Endothelial cell of umbilical vein (primary cell): ENCODE data around the gene C16orf95. TPM values are rescaled to one million over a fixed set of nuclear protein-coding genes. Genes with fewer than 3 reads are reported as not detected.

Experiments
- BruUV-seq: library from RNA; stranded (reverse); fragments of 400-500 nt; replicated peaks from 2 replicates; lab custom pipeline; 2021; lab: Mats Ljungman, UMichigan
- CTCF ChIA-PET: fragments of 300-600, 350-600 bp; sonication (Branson Sonifier 250); formaldehyde crosslinking; loops from one replicate; lab custom pipeline; 2021; ENCODE audit warnings: antibody characterized with exemption, inconsistent platforms; lab: Charles Lee
- POLR2A ChIA-PET: fragments of 300-600, 350-600 bp; sonication (Branson Sonifier 250); formaldehyde crosslinking; loops from one replicate; lab custom pipeline; 2021; ENCODE audit warnings: antibody characterized with exemption, inconsistent platforms; lab: Charles Lee
- DNase-seq: peaks from one replicate; pipeline ENCODE4 v3.0.0-alpha.2; 2011; ENCODE audit warnings: low read depth, low spot score
- FAIRE-seq: peaks from 2 replicates; lab custom pipeline; 2011; peaks lifted over from hg19 to GRCh38; lab: Jason Lieb, UNC
- H2AFZ ChIP-seq: 2 replicates; pipeline ENCODE4 v1.6.0; 2012; ENCODE audit warnings: low read depth, low read length, control low read depth, inconsistent platforms
- H3K27ac ChIP-seq: 2 replicates; pipeline ENCODE4 v1.5.1; 2011; ENCODE audit warnings: low read depth, mild to moderate bottlenecking, control low read depth, low read length, moderate library complexity; ENCODE audit not compliant: insufficient read depth
- H3K27me3 ChIP-seq, 2 experiments: 2 replicates each; pipeline versions ENCODE4 v1.6.0 to v1.6.1; 2011; ENCODE audit warnings: low read length in 2 of 2, mixed read lengths in 1 of 2; ENCODE audit not compliant: control insufficient read depth in 2 of 2, insufficient read depth in 2 of 2
- H3K36me3 ChIP-seq, 2 experiments: 2 replicates in 1 of 2; 3 replicates in 1 of 2; pipeline ENCODE4 v1.5.1; 2011; ENCODE audit warnings: low read length in 2 of 2, mild to moderate bottlenecking in 1 of 2, moderate library complexity in 1 of 2; ENCODE audit not compliant: control insufficient read depth in 2 of 2, insufficient read depth in 2 of 2; ENCODE audit errors: extremely low read depth in 1 of 2
- H3K4me1 ChIP-seq: 3 replicates; pipeline ENCODE4 v1.5.1; 2011; ENCODE audit warnings: mild to moderate bottlenecking, low read length; ENCODE audit not compliant: control insufficient read depth, insufficient read depth; ENCODE audit errors: extremely low read depth
- H3K4me2 ChIP-seq: 2 replicates; pipeline ENCODE4 v1.6.1; 2011; ENCODE audit warnings: low read length, control low read depth, mixed read lengths; ENCODE audit not compliant: insufficient read depth
- H3K4me3 ChIP-seq, 3 experiments: fragments of 200-600 bp in 1 of 3; sonication (generic), shearing (Covaris generic) in 1 of 3; replicated peaks in 1 of 3; 2 replicates each; pipeline ENCODE4 v1.5.1; 2011 to 2016; ENCODE audit warnings: control low read depth in 3 of 3, low read length in 3 of 3, mild to moderate bottlenecking in 2 of 3, inconsistent platforms in 1 of 3, low read depth in 1 of 3, moderate library complexity in 1 of 3; ENCODE audit not compliant: insufficient read depth in 1 of 3
- H3K79me2 ChIP-seq: 2 replicates; pipeline ENCODE4 v1.6.0; 2012; ENCODE audit warnings: low read length, inconsistent platforms; ENCODE audit not compliant: control insufficient read depth, insufficient read depth
- H3K9ac ChIP-seq: replicated peaks from 2 replicates; pipeline ENCODE3; 2011; ENCODE audit warnings: low read length, control low read depth; ENCODE audit not compliant: insufficient read depth; ENCODE audit errors: extremely low read depth
- H3K9me1 ChIP-seq: replicated peaks from 3 replicates; pipeline ENCODE4 v1.6.0; 2011; ENCODE audit warnings: mild to moderate bottlenecking, low read length; ENCODE audit not compliant: control insufficient read depth, insufficient read depth; ENCODE audit errors: extremely low read depth
- H3K9me3 ChIP-seq: replicated peaks from 2 replicates; pipeline ENCODE4 v1.5.1; 2012; ENCODE audit warnings: low read length, inconsistent platforms; ENCODE audit not compliant: control insufficient read depth, insufficient read depth
- H4K20me1 ChIP-seq: replicated peaks from 2 replicates; pipeline ENCODE3; 2011; ENCODE audit warnings: mild to moderate bottlenecking, low read length; ENCODE audit not compliant: control insufficient read depth, insufficient read depth; ENCODE audit errors: extremely low read depth
- CTCF ChIP-seq, 2 donors: IDR thresholded peaks; 1 replicate in 1 of 2; 2 replicates in 1 of 2; pipeline ENCODE4 v1.5.1; 2011; ENCODE audit warnings: low read length in 2 of 2, mild to moderate bottlenecking in 2 of 2, moderate library complexity in 2 of 2, control low read depth in 1 of 2, inconsistent platforms in 1 of 2, low read depth in 1 of 2; ENCODE audit not compliant: insufficient read depth in 1 of 2; ENCODE audit errors: extremely low read depth in 1 of 2
- EZH2 ChIP-seq: IDR thresholded peaks from 2 replicates; pipeline ENCODE4 v1.6.1; 2012; ENCODE audit warnings: borderline replicate concordance, low read depth, mild to moderate bottlenecking, moderate library complexity, low read length, inconsistent platforms; ENCODE audit not compliant: severe bottlenecking
- FOS ChIP-seq: IDR thresholded peaks from 2 replicates; pipeline ENCODE4 v1.6.1; 2011; ENCODE audit warnings: mild to moderate bottlenecking, low read length, moderate library complexity, borderline replicate concordance; ENCODE audit not compliant: insufficient read depth
- GATA2 ChIP-seq: IDR thresholded peaks from 2 replicates; pipeline ENCODE4 v1.7.0; 2011; ENCODE audit warnings: low read depth, mild to moderate bottlenecking, moderate library complexity, mixed read lengths, low read length; ENCODE audit not compliant: insufficient read length, insufficient read depth
- JUN ChIP-seq: IDR thresholded peaks from 2 replicates; pipeline ENCODE4 v1.6.1; 2011; ENCODE audit warnings: borderline replicate concordance, low read depth; ENCODE audit not compliant: insufficient read length, insufficient read depth
- MAX ChIP-seq: IDR thresholded peaks from 2 replicates; pipeline ENCODE4 v1.6.1; 2011; ENCODE audit not compliant: insufficient read depth, insufficient read length
- MYC ChIP-seq: IDR thresholded peaks from one replicate; pipeline ENCODE4 v1.6.1; 2011; ENCODE audit warnings: mild to moderate bottlenecking, low read depth, low read length
- POLR2A ChIP-seq: IDR thresholded peaks from 2 replicates; pipeline ENCODE4 v1.6.1; 2012; ENCODE audit warnings: low read depth, mild to moderate bottlenecking, control low read depth, low read length
- POLR2AphosphoS5 ChIP-seq: IDR thresholded peaks from 2 replicates; pipeline ENCODE4 v1.6.1; 2012; ENCODE audit warnings: low read depth, mild to moderate bottlenecking, control low read depth, low read length, moderate library complexity; ENCODE audit not compliant: insufficient read depth
- dilution Hi-C: fragments of 300-500 bp; cut with MboI; formaldehyde crosslinking; loops from one replicate; pipeline ENCODE4 v1.15.0; 2019; ENCODE audit warnings: low sequenced_read_pairs; ENCODE audit not compliant: extremely low pct_ligation_motif_present
- intact Hi-C: fragments of 100-400 bp; cut with micrococcal nuclease; formaldehyde crosslinking; loops from one replicate; pipeline ENCODE4 v1.10.0; 2022
- polyA plus RNA-seq, 4 experiments: library from polyadenylated mRNA; depleted of rRNA in 3 of 4; stranded (reverse) in 3 of 4; unstranded in 1 of 4; fragments of >200 nt; gene quantifications; 2 replicates each; pipeline versions ENCODE4 v1.2.1 to v1.2.3, GENCODE V29; 2011 to 2012; ENCODE audit warnings: missing spikeins in 1 of 4
- total RNA-seq: library from RNA; stranded (reverse); gene quantifications from 2 replicates; pipeline ENCODE4 v1.2.3, GENCODE V29; 2021

The C16orf95 gene
- total and polyA plus RNA-seq, 2 donors (not counting 3 experiments of a cell fraction or from before 2014, with no cell fraction given), result 4.0 to 6.6 TPM

- Histone ChIP-seq H3K9me1 (no peaks in the 10 kb centered on the region), H3K27ac (no peak overlapping the region), H3K36me3 (no peaks in the 10 kb centered on the region), H3K4me2 (no peak overlapping the region), H3K4me1 (no peaks in the 10 kb centered on the region), H3K79me2 (no peaks in the 10 kb centered on the region), H2AFZ (no peak overlapping the region), H3K27me3 (no peaks in the 10 kb centered on the region), H3K4me3 (no peak overlapping the region), H3K9ac (no peak overlapping the region), H4K20me1 (no peaks in the 10 kb centered on the region), H3K9me3 (no peaks in the 10 kb centered on the region)
- CTCF ChIA-PET, result no interaction called here
- dilution Hi-C loops, result no loop called here
- TF ChIP-seq POLR2AphosphoS5, result no peak
- no peak for TF ChIP-seq GATA2
- TF ChIP-seq POLR2A, result no peak
- TF ChIP-seq EZH2, result no peak
- no peak for TF ChIP-seq FOS
- TF ChIP-seq MYC, result no peak
- BruUV-seq, result no TSS peak
- no peak for FAIRE-seq
- intact Hi-C loops, result no loop called here
- POLR2A ChIA-PET, result no interaction called here
- DNase-seq, result no peak
These were observed 7.3 kb downstream of the C16orf95 start for GRCh38 chr16:87309620-87310525.

- Histone ChIP-seq H3K4me3 (no peak overlapping the region), H2AFZ (no peak overlapping the region), H3K4me1 (no peaks in the 10 kb centered on the region), H3K27ac (no peak overlapping the region), H3K36me3 (no peaks in the 10 kb centered on the region), H3K27me3 (no peaks in the 10 kb centered on the region), H4K20me1 (no peaks in the 10 kb centered on the region), H3K79me2 (no peaks in the 10 kb centered on the region), H3K4me2 (no peak overlapping the region), H3K9me1 (no peaks in the 10 kb centered on the region), H3K9me3 (no peaks in the 10 kb centered on the region), H3K9ac (no peak overlapping the region)
- ChIA-PET CTCF (no interaction called here), POLR2A (no interaction called here)
- no peak for TF ChIP-seq CTCF (IDR thresholded peaks at IDR 0.05; ENCODE audit: extremely low read depth in 1 of 2, insufficient read depth in 1 of 2, low read depth in 1 of 2, low read length in 2 of 2)
- no peak for TF ChIP-seq MAX
- TF ChIP-seq MYC, result no peak
- TF ChIP-seq POLR2A, result no peak
- TF ChIP-seq FOS, result no peak
- TF ChIP-seq GATA2, result no peak
- no peak for TF ChIP-seq JUN
- no peak for TF ChIP-seq EZH2
- FAIRE-seq, result no peak
- no peak for DNase-seq
- intact Hi-C loops (no loop called here), dilution Hi-C loops (no loop called here)
- no TSS peak for BruUV-seq
These were observed 8.4 kb downstream of the C16orf95 start for GRCh38 chr16:87308826-87309225.
